CD14-positive monocyte (primary cell): ENCODE results near the gene GIMAP1. TPM values are rescaled to one million over a fixed set of nuclear protein-coding genes. Genes with fewer than 3 reads are reported as not detected.

ENCODE experiments used
- DNase-seq, 3 donors: peaks; one replicate each; pipeline ENCODE4 v3.0.0-alpha.2; 2011 to 2022
- H2AFZ ChIP-seq: 2 replicates; pipeline ENCODE4 v1.6.0; 2012; ENCODE audit warnings: mild to moderate bottlenecking, low read depth, low read length, inconsistent platforms; ENCODE audit not compliant: insufficient read depth, poor library complexity, severe bottlenecking
- H3K27ac ChIP-seq, 2 donors: 1 replicate in 1 of 2; 2 replicates in 1 of 2; pipeline ENCODE4 v1.5.1; 2012 to 2013; ENCODE audit warnings: low read length in 2 of 2, control low read depth in 1 of 2, inconsistent platforms in 1 of 2, low read depth in 1 of 2, mild to moderate bottlenecking in 1 of 2
- H3K27me3 ChIP-seq, 2 donors: one replicate each; pipeline versions ENCODE4 v1.6.0 to v1.6.1; 2011 to 2013; ENCODE audit warnings: low read length in 2 of 2; ENCODE audit not compliant: control insufficient read depth in 2 of 2, insufficient read depth in 2 of 2
- H3K36me3 ChIP-seq, 2 donors: replicated peaks in 1 of 2; 1 replicate in 1 of 2; 2 replicates in 1 of 2; pipeline versions ENCODE4 v1.5.1 to v1.6.1; 2012 to 2013; ENCODE audit warnings: low read length in 2 of 2, control low read depth in 1 of 2, inconsistent platforms in 1 of 2, mild to moderate bottlenecking in 1 of 2; ENCODE audit not compliant: insufficient read depth in 2 of 2, control insufficient read depth in 1 of 2
- H3K4me1 ChIP-seq, 2 donors: 1 replicate in 1 of 2; 2 replicates in 1 of 2; pipeline versions ENCODE4 v1.5.1 to v1.6.1; 2012 to 2013; ENCODE audit warnings: low read length in 2 of 2, control low read depth in 1 of 2, inconsistent platforms in 1 of 2, mild to moderate bottlenecking in 1 of 2, moderate library complexity in 1 of 2; ENCODE audit not compliant: insufficient read depth in 2 of 2, control insufficient read depth in 1 of 2
- H3K4me2 ChIP-seq: replicated peaks from 2 replicates; pipeline ENCODE3; 2012; ENCODE audit warnings: low read length, moderate library complexity, mild to moderate bottlenecking; ENCODE audit not compliant: poor library complexity, severe bottlenecking; ENCODE audit errors: extremely low read depth
- H3K4me3 ChIP-seq, 3 experiments: fragments of 200-600 bp in 1 of 3; sonication (generic) in 1 of 3; replicated peaks in 1 of 3; 1 replicate in 2 of 3; 2 replicates in 1 of 3; pipeline ENCODE4 v1.5.1; 2011 to 2013; ENCODE audit warnings: low read length in 3 of 3, mild to moderate bottlenecking in 3 of 3, control low read depth in 2 of 3, low read depth in 2 of 3, inconsistent platforms in 1 of 3, moderate library complexity in 1 of 3
- H3K79me2 ChIP-seq: 2 replicates; pipeline ENCODE4 v1.6.0; 2012; ENCODE audit warnings: mild to moderate bottlenecking, control low read depth, inconsistent platforms, low read length, moderate library complexity; ENCODE audit not compliant: insufficient read depth
- H3K9ac ChIP-seq: 2 replicates; pipeline ENCODE4 v1.6.0; 2017; ENCODE audit warnings: low read length, mild to moderate bottlenecking; ENCODE audit not compliant: insufficient read depth, poor library complexity, severe bottlenecking
- H3K9me3 ChIP-seq, 2 donors: replicated peaks in 1 of 2; 1 replicate in 1 of 2; 2 replicates in 1 of 2; pipeline versions ENCODE4 v1.5.1 to v1.6.1; 2012 to 2013; ENCODE audit warnings: low read length in 2 of 2, control low read depth in 1 of 2; ENCODE audit not compliant: control insufficient read depth in 1 of 2, insufficient read depth in 1 of 2
- H4K20me1 ChIP-seq: 2 replicates; pipeline ENCODE4 v1.6.0; 2012; ENCODE audit warnings: mild to moderate bottlenecking, low read length, control low read depth, moderate library complexity; ENCODE audit not compliant: insufficient read depth
- H3K27ac Mint-ChIP-seq, 7 donors: one replicate each; pipeline ENCODE4 v1.8.0; 2020; ENCODE audit warnings: mild to moderate bottlenecking in 7 of 7, mixed read lengths in 7 of 7, moderate library complexity in 6 of 7, inconsistent platforms in 2 of 7
- H3K27me3 Mint-ChIP-seq, 3 donors: one replicate each; pipeline ENCODE4 v1.8.0; 2021 to 2022; ENCODE audit warnings: low read depth in 3 of 3, mild to moderate bottlenecking in 3 of 3, mixed read lengths in 3 of 3, moderate library complexity in 3 of 3, inconsistent platforms in 1 of 3
- H3K36me3 Mint-ChIP-seq, 2 donors: one replicate each; pipeline ENCODE4 v1.8.0; 2020; ENCODE audit warnings: mixed read lengths in 2 of 2, inconsistent platforms in 1 of 2, mild to moderate bottlenecking in 1 of 2
- H3K4me1 Mint-ChIP-seq: one replicate; pipeline ENCODE4 v1.8.0; 2020; ENCODE audit warnings: mild to moderate bottlenecking, mixed read lengths
- H3K4me3 Mint-ChIP-seq, 2 donors: one replicate each; pipeline ENCODE4 v1.8.0; 2020; ENCODE audit warnings: mild to moderate bottlenecking in 2 of 2, mixed read lengths in 2 of 2, moderate library complexity in 1 of 2
- H3K9me3 Mint-ChIP-seq, 7 donors: one replicate each; pipeline ENCODE4 v1.8.0; 2020 to 2022; ENCODE audit warnings: mixed read lengths in 7 of 7, mild to moderate bottlenecking in 6 of 7, moderate library complexity in 6 of 7, inconsistent platforms in 2 of 7
- WGBS: methylation state at CpG from one replicate; pipeline ENCODE4 v1.1.5; 2013; ENCODE audit warnings: missing lambda C conversion rate; ENCODE audit not compliant: insufficient coverage; 5-methylcytosine and 5-hydroxymethylcytosine counted together
- intact Hi-C, 2 donors: fragments of 100-400 bp; cut with micrococcal nuclease; formaldehyde crosslinking; loops; one replicate each; pipeline versions ENCODE4 v1.15.0 to v1.15.1; 2023
- polyA plus RNA-seq, 3 donors: library from polyadenylated mRNA; depleted of rRNA in 1 of 3; unstranded in 2 of 3; stranded (reverse) in 1 of 3; fragments of 300-500 nt in 2 of 3; fragments of >200 nt in 1 of 3; fragmentation: Illumina TruSeq in 2 of 3; gene quantifications; 1 replicate in 2 of 3; 2 replicates in 1 of 3; pipeline ENCODE4 v1.2.3, GENCODE V29; 2012 to 2021
- TF ChIP-seq, protein P1 (sequence below): fragments of 200-600 bp; IDR thresholded peaks from one replicate; pipeline ENCODE4 v1.8.0; 2022; ENCODE audit warnings: antibody characterized with exemption, mild to moderate bottlenecking

Gene GIMAP1
- polyA plus RNA-seq, 3 donors = 10.9 to 19.6 (median 11.4) TPM

DNA sequence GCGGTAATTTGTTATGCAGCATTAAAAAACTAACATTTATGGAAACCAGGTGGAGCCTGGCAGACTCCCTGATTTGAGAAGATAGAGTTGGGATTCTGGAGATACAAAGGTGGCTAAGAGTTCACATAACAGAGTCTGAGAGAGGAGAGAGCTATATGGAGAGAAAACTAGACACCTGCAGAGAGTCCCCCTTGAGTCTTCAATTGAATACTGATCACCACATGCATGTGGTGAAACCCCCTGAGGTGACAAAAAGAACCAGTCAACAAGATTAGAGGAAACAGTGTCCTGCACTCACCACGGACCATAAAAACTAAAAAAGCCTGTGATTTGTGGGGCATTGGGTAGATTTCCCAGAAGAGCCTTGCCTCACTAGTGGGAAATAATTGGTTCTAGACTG lies 20.8 kb upstream of the GIMAP1 start:
- peaks cover 5% of the 10 kb centered on the region for H3K79me2 ChIP-seq
- H2AFZ ChIP-seq = no peak overlapping the region
- TF ChIP-seq, protein P1, sequence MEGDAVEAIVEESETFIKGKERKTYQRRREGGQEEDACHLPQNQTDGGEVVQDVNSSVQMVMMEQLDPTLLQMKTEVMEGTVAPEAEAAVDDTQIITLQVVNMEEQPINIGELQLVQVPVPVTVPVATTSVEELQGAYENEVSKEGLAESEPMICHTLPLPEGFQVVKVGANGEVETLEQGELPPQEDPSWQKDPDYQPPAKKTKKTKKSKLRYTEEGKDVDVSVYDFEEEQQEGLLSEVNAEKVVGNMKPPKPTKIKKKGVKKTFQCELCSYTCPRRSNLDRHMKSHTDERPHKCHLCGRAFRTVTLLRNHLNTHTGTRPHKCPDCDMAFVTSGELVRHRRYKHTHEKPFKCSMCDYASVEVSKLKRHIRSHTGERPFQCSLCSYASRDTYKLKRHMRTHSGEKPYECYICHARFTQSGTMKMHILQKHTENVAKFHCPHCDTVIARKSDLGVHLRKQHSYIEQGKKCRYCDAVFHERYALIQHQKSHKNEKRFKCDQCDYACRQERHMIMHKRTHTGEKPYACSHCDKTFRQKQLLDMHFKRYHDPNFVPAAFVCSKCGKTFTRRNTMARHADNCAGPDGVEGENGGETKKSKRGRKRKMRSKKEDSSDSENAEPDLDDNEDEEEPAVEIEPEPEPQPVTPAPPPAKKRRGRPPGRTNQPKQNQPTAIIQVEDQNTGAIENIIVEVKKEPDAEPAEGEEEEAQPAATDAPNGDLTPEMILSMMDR = no peak
- WGBS = no CpG with 5 or more reads among the region's 2 CpGs
- no peaks in the 10 kb centered on the region for H3K4me1 ChIP-seq
- intact Hi-C loops = no loop called here
- DNase-seq = no peak
- Mint-ChIP-seq H3K27ac (no peak overlapping the region), H3K27me3 (no peaks in the 10 kb centered on the region), H3K4me1 (peaks cover 5% of the 10 kb centered on the region), H3K36me3 (peaks cover 28 to 31% of the 10 kb centered on the region in 2 donors), H3K9me3 (peaks cover 40 to 81% (median 53%) of the 10 kb centered on the region in 7 donors), H3K4me3 (no peak overlapping the region)
- H3K4me3 ChIP-seq = no peak overlapping the region
- no peak overlapping the region for H3K27ac ChIP-seq
- no peak overlapping the region for H3K4me2 ChIP-seq
- peaks cover 10% of the 10 kb centered on the region for H4K20me1 ChIP-seq
- H3K36me3 ChIP-seq = peaks cover 14 to 25% of the 10 kb centered on the region in 2 donors
- no peak overlapping the region for H3K9ac ChIP-seq
- H3K27me3 ChIP-seq = no peaks in the 10 kb centered on the region
- H3K9me3 ChIP-seq = peaks cover 22 to 56% of the 10 kb centered on the region in 2 donors

DNA sequence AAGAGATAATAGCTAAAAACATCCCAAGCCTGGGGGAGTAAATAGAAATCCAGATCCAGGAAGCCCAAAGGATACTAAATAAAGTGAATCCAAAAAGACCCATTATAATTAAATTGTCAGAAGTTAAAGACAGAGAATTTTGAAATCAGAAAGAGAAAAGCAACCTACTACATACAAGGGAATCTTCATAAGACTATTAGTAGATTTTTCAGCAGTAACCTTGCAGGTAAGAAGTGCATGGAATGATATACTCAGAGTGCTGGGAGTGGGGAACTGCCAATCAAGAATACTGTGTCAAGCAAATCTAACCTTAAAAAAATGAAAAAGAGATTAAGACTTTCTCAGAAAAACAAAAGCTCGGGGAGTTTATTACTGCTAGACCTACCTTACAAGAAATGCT lies 13.2 kb upstream of the GIMAP1 start:
- DNase-seq = no peak
- no peak overlapping the region for H3K27ac ChIP-seq
- H3K4me3 Mint-ChIP-seq = no peak overlapping the region
- H3K27me3 ChIP-seq = no peaks in the 10 kb centered on the region
- no peak overlapping the region for H3K4me3 ChIP-seq
- H3K36me3 ChIP-seq = no peaks in the 10 kb centered on the region
- WGBS = no CpG with 5 or more reads among the region's 1 CpG
- no peak overlapping the region for H2AFZ ChIP-seq
- no peak overlapping the region for H3K27ac Mint-ChIP-seq
- peaks cover 52 to 82% (median 71%) of the 10 kb centered on the region in 7 donors for H3K9me3 Mint-ChIP-seq
- H3K27me3 Mint-ChIP-seq = peaks cover 0 to 3% (median 0%) of the 10 kb centered on the region in 3 donors
- H3K4me2 ChIP-seq = no peak overlapping the region
- TF ChIP-seq, protein P1 = no peak
- peaks cover 0 to 9% of the 10 kb centered on the region in 2 donors for H3K36me3 Mint-ChIP-seq
- H3K79me2 ChIP-seq = no peaks in the 10 kb centered on the region
- intact Hi-C loops = no loop called here
- no peaks in the 10 kb centered on the region for H4K20me1 ChIP-seq
- no peaks in the 10 kb centered on the region for H3K4me1 ChIP-seq
- peaks cover 9 to 48% of the 10 kb centered on the region in 2 donors for H3K9me3 ChIP-seq
- no peak overlapping the region for H3K9ac ChIP-seq
- H3K4me1 Mint-ChIP-seq = peaks cover 12% of the 10 kb centered on the region
